NB4 (cell line): Measurements from ENCODE around the gene TAS1R2.

Experiments used
- MAX ChIP-seq: IDR thresholded peaks from 2 replicates; pipeline ENCODE4 v1.6.1; 2011; ENCODE audit warnings: low read depth, low read length
- MYC ChIP-seq: IDR thresholded peaks from 2 replicates; pipeline ENCODE4 v1.6.1; 2011; ENCODE audit warnings: low read depth, low read length
- POLR2A ChIP-seq: IDR thresholded peaks from 2 replicates; pipeline ENCODE4 v1.6.1; 2011; ENCODE audit warnings: mild to moderate bottlenecking; ENCODE audit not compliant: insufficient read length; ENCODE audit errors: extremely low read depth
- TF ChIP-seq, protein P1 (sequence below): IDR thresholded peaks from one replicate; pipeline ENCODE4 v1.5.1; 2012; ENCODE audit warnings: low read depth, low read length

DNA sequence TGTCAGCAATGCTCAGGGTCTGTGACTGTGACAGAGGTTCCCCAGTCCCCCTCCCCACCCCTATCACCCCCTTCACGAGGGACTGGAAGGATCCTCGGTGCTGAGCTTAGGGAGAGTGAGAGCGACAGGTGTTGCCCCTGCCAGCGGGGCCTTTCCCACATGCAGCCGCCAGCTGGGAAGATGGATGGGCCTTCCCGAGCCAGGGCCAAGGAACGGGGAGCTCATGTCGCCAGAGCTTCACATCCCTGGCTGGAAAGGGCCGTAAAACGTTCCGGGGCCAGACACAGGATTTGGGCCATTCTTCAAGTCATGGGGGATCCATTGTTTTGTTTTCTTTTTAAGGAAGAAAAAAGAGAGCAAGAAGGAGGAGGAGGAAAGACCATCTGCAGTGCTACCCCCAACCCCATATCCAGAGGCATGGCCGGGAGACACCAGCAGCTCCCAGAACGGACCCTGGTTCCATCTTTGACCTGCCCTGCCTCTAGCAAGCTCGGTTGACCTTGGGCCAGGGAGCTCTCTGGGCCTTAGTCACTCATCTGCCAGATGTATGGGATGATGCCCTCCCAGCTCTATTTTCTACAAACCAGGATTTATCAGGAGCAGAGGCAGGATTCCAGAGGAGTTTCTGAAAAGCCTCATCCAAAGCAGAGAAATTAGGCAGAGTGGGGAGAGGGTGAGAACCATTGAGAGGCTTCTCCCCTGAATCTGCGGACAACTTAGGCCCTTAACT is 54.1 kb downstream of the TAS1R2 start:
- TF ChIP-seq, protein P1, sequence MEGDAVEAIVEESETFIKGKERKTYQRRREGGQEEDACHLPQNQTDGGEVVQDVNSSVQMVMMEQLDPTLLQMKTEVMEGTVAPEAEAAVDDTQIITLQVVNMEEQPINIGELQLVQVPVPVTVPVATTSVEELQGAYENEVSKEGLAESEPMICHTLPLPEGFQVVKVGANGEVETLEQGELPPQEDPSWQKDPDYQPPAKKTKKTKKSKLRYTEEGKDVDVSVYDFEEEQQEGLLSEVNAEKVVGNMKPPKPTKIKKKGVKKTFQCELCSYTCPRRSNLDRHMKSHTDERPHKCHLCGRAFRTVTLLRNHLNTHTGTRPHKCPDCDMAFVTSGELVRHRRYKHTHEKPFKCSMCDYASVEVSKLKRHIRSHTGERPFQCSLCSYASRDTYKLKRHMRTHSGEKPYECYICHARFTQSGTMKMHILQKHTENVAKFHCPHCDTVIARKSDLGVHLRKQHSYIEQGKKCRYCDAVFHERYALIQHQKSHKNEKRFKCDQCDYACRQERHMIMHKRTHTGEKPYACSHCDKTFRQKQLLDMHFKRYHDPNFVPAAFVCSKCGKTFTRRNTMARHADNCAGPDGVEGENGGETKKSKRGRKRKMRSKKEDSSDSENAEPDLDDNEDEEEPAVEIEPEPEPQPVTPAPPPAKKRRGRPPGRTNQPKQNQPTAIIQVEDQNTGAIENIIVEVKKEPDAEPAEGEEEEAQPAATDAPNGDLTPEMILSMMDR, result no peak
- TF ChIP-seq POLR2A, result no peak
- TF ChIP-seq MAX, result no peak
- no peak for TF ChIP-seq MYC
